Adrenal gland (tissue), 12 donors: ENCODE measurements around the gene NKAIN2. TPM values are rescaled to one million over a fixed set of nuclear protein-coding genes. Genes with fewer than 3 reads are reported as not detected.

Experiments used
- DNase-seq, 7 donors: peaks; one replicate each; pipeline ENCODE4 v3.0.0-alpha.2; 2019 to 2020
- H3K27ac ChIP-seq, 5 donors: fragments of 200-600 bp; sonication (generic) in 4 of 5; 1 replicate in 3 of 5; 2 replicates in 2 of 5; pipeline versions ENCODE4 v1.5.1 to v1.8.0; 2016 to 2020; ENCODE audit warnings: mild to moderate bottlenecking in 1 of 5
- H3K27me3 ChIP-seq: fragments of 200-600 bp; 2 replicates; pipeline ENCODE4 v1.8.0; 2021
- H3K36me3 ChIP-seq, 2 donors: fragments of 200-600 bp; replicated peaks in 1 of 2; 1 replicate in 1 of 2; 2 replicates in 1 of 2; pipeline versions ENCODE4 v1.5.1 to v1.8.0; 2018 to 2022
- H3K4me1 ChIP-seq, 2 donors: fragments of 200-600 bp; replicated peaks in 1 of 2; 1 replicate in 1 of 2; 2 replicates in 1 of 2; pipeline versions ENCODE4 v1.5.1 to v1.8.0; 2018 to 2021
- H3K4me3 ChIP-seq, 4 donors: fragments of 200-600 bp; sonication (generic) in 3 of 4; one replicate each; pipeline ENCODE4 v1.5.1; 2016 to 2018
- H3K9me3 ChIP-seq, 3 donors: fragments of 200-600 bp; sonication (generic) in 1 of 3; replicated peaks in 1 of 3; 1 replicate in 2 of 3; 2 replicates in 1 of 3; pipeline versions ENCODE4 v1.5.1 to v1.8.0; 2016 to 2021
- CTCF ChIP-seq, 6 experiments: fragments of 450-650 bp in 4 of 6; fragments of 200-600 bp in 2 of 6; sonication (generic) in 1 of 6; IDR thresholded peaks; 1 replicate in 5 of 6; 2 replicates in 1 of 6; pipeline versions ENCODE4 v1.5.1 to v1.8.0; 2016 to 2021; ENCODE audit warnings: antibody characterized with exemption in 6 of 6, mild to moderate bottlenecking in 2 of 6, moderate library complexity in 1 of 6
- POLR2A ChIP-seq, 2 donors: fragments of 450-650 bp; IDR thresholded peaks; one replicate each; pipeline ENCODE4 v1.6.1; 2017; ENCODE audit warnings: antibody characterized with exemption in 2 of 2, mild to moderate bottlenecking in 2 of 2, moderate library complexity in 1 of 2
- WGBS, 4 donors: extraction: QIAGEN DNeasy Blood & Tissue Kit in 2 of 4; methylation state at CpG; one replicate each; pipeline versions ENCODE4 v1.1.5 to v1.1.7; 2013 to 2017; 5-methylcytosine and 5-hydroxymethylcytosine counted together
- intact Hi-C, 2 donors: fragments of 100-400 bp; cut with DNase I; formaldehyde crosslinking; loops; one replicate each; pipeline versions ENCODE4 v1.14.1 to v1.15.0; 2022 to 2023
- polyA plus RNA-seq, 3 donors: library from polyadenylated mRNA; stranded (reverse); fragments of 200-250 nt in 2 of 3; fragments of 350-450 nt in 1 of 3; fragmentation: Illumina TruSeq in 1 of 3; extraction: RNeasy Lipid Tissue Mini Kit (QIAGEN cat#74804) in 1 of 3; gene quantifications; one replicate each; pipeline ENCODE4 v1.2.3, GENCODE V29; 2013 to 2014
- total RNA-seq, 9 donors: library from RNA; depleted of rRNA in 4 of 9; stranded (reverse); fragments of >200 nt in 4 of 9; fragments of 120-200 nt in 1 of 9; fragmentation: NEBNext Ultra II Directional in 1 of 9; extraction: Animal tissue kit (Norgen Biotek cat#: 25700) in 1 of 9; gene quantifications; one replicate each; pipeline versions ENCODE4 v1.1.0 to v1.2.4, GENCODE V29; 2013 to 2023
- donor health status: healthy with polysubstance abuse.
- donor health status: Bipolar disorder and iron deficiency.
- donor health status: DM: yes; HTN: yes; CAD: no.
- donor health status: DM: no; HTN: no; CAD: no.
- donor health status: DM: no; HTN: no; CAD: no.
- donor health status: DM: yes; HTN: yes; CAD: no.

The NKAIN2 gene
- total and polyA plus RNA-seq, 12 donors: under 0.01 to 0.61 (median 0.23) TPM; not detected in 3

DNA sequence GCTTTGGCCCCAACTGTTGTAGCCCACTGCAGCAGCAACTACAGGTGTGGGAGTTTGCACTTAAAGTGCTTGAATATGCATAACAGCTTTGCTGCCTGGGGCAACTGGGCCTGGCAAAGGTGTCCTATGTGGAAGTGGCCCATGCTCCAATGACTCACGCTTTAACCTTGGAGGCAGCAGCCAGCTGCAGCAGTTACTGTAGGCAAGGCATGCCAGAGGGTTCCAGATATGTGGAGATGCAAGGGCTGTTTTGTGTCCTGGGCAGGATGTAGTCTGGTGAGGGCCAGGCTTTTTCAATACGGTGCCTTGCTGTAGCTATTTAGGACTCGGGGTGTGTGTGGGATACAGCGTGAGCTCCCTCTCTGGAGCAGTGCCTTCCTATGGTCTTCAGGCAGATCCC is 150.3 kb downstream of the NKAIN2 start:
- Histone ChIP-seq H3K9me3 (no peaks in the 10 kb centered on the region), H3K4me3 (no peak overlapping the region), H3K27ac (no peak overlapping the region), H3K4me1 (no peaks in the 10 kb centered on the region), H3K27me3 (no peaks in the 10 kb centered on the region), H3K36me3 (no peaks in the 10 kb centered on the region)
- 58 to 86% (median 73%) methylated on average over 2 to 4 of the region's 4 CpGs for WGBS, 4 donors
- TF ChIP-seq CTCF (IDR thresholded peaks at IDR 0.05) (no peak), POLR2A (IDR thresholded peaks at IDR 0.05) (no peak)
- DNase-seq: peak in 6 of 7 donors; percentile 19 to 53 (median 28)
- intact Hi-C loops: loop anchor here in 1 of 2 donors (10.0 kb wide), 1 partner anchor 651 kb away; no protein-coding TSS in a partner anchor

DNA sequence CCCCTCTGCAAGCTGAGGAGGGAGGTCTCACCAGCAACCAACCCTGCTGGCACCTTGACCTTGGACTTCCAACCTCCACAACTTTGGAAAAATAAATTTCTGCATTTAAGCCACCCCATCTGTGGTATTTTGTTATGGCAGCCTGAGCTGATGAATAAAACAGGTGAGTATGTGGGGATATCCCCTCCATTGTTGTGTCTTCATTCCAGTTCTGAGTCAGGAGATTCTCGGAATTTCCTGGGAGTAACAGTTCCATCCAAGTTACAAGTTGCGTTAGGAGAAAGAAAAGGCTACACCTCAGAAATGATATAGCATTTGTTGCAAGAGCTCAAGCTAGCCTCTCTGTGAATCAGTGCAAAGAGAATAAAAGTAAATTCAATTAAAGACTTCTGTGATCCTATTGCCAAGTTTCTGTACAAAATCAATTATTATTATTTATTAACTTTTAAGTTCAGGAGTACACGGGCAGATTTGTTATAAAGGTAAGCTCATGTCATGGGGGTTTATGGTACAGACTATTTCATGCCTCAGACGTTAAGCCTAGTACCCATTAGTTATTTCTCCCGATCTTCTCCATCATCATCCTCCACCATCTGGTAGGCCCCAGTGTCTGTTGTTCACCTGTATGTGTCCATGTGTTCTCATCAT is 153.0 kb downstream of the NKAIN2 start:
- intact Hi-C loops: loop anchor here in 1 of 2 donors (10.0 kb wide), 1 partner anchor 648 kb away; no protein-coding TSS in a partner anchor
- no peaks in the 10 kb centered on the region for H3K27me3 ChIP-seq
- H3K27ac ChIP-seq: no peak overlapping the region
- 80 to 91% (median 87%) methylated on average over 5 of the region's 5 CpGs for WGBS, 4 donors
- DNase-seq: no peak
- TF ChIP-seq CTCF (IDR thresholded peaks at IDR 0.05) (no peak), POLR2A (IDR thresholded peaks at IDR 0.05) (no peak)
- H3K9me3 ChIP-seq: no peaks in the 10 kb centered on the region
- no peaks in the 10 kb centered on the region for H3K36me3 ChIP-seq
- H3K4me3 ChIP-seq: no peak overlapping the region
- H3K4me1 ChIP-seq: no peaks in the 10 kb centered on the region

DNA sequence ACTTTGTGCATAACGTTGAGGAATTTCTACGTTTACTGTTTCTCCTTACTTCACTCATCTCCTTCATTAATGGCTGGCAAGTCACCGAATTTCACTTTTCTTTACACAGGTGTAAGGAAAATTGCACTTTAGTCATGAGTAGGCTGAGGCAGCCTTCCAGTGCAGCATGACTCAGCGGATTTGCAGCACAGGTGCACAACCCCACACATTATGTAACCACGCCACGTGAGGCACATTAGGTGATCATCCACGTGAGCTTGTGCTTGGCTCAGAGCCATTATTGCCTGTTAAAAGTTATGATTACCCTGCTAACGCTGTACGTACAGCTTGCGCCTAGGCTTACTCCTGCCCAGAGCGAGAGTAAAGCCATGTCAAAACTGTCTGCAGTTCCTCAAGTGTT is 158.8 kb downstream of the NKAIN2 start:
- no peaks in the 10 kb centered on the region for H3K9me3 ChIP-seq
- WGBS, 4 donors: 77 to 82% (median 81%) methylated on average over 11 of the region's 11 CpGs
- intact Hi-C loops: no loop called here
- no peaks in the 10 kb centered on the region for H3K36me3 ChIP-seq
- no peaks in the 10 kb centered on the region for H3K4me1 ChIP-seq
- no peak for DNase-seq
- no peaks in the 10 kb centered on the region for H3K27me3 ChIP-seq
- H3K27ac ChIP-seq: no peak overlapping the region
- no peak overlapping the region for H3K4me3 ChIP-seq
- no peak for TF ChIP-seq POLR2A (IDR thresholded peaks at IDR 0.05)
- no peak for TF ChIP-seq CTCF (IDR thresholded peaks at IDR 0.05)

GRCh38 chr6:123965894-123966293 is 162.2 kb downstream of the NKAIN2 start:
- Histone ChIP-seq H3K27ac (no peak overlapping the region), H3K4me3 (no peak overlapping the region), H3K27me3 (no peaks in the 10 kb centered on the region), H3K9me3 (no peaks in the 10 kb centered on the region), H3K36me3 (no peaks in the 10 kb centered on the region), H3K4me1 (no peaks in the 10 kb centered on the region)
- TF ChIP-seq POLR2A (IDR thresholded peaks at IDR 0.05) (no peak), CTCF (IDR thresholded peaks at IDR 0.05) (no peak)
- no peak for DNase-seq
- intact Hi-C loops: no loop called here
- 42 to 59% (median 49%) methylated on average over 4 of the region's 4 CpGs for WGBS, 4 donors
